CD14-positive monocyte (primary cell): ENCODE results near the gene LILRB3. TPM values are rescaled to one million over a fixed set of nuclear protein-coding genes. Genes with fewer than 3 reads are reported as not detected.
"Not testable (repeated sequence)": the region's sequence is repeated elsewhere in the genome, so short reads cannot be mapped to it uniquely, and the experiment has no call there.

Experiments
- DNase-seq, 3 donors: peaks; one replicate each; pipeline ENCODE4 v3.0.0-alpha.2; 2011 to 2022
- H2AFZ ChIP-seq: 2 replicates; pipeline ENCODE4 v1.6.0; 2012; ENCODE audit warnings: mild to moderate bottlenecking, low read depth, low read length, inconsistent platforms; ENCODE audit not compliant: insufficient read depth, poor library complexity, severe bottlenecking
- H3K27ac ChIP-seq, 2 donors: 1 replicate in 1 of 2; 2 replicates in 1 of 2; pipeline ENCODE4 v1.5.1; 2012 to 2013; ENCODE audit warnings: low read length in 2 of 2, control low read depth in 1 of 2, inconsistent platforms in 1 of 2, low read depth in 1 of 2, mild to moderate bottlenecking in 1 of 2
- H3K27me3 ChIP-seq, 2 donors: one replicate each; pipeline versions ENCODE4 v1.6.0 to v1.6.1; 2011 to 2013; ENCODE audit warnings: low read length in 2 of 2; ENCODE audit not compliant: control insufficient read depth in 2 of 2, insufficient read depth in 2 of 2
- H3K36me3 ChIP-seq, 2 donors: replicated peaks in 1 of 2; 1 replicate in 1 of 2; 2 replicates in 1 of 2; pipeline versions ENCODE4 v1.5.1 to v1.6.1; 2012 to 2013; ENCODE audit warnings: low read length in 2 of 2, control low read depth in 1 of 2, inconsistent platforms in 1 of 2, mild to moderate bottlenecking in 1 of 2; ENCODE audit not compliant: insufficient read depth in 2 of 2, control insufficient read depth in 1 of 2
- H3K4me1 ChIP-seq, 2 donors: 1 replicate in 1 of 2; 2 replicates in 1 of 2; pipeline versions ENCODE4 v1.5.1 to v1.6.1; 2012 to 2013; ENCODE audit warnings: low read length in 2 of 2, control low read depth in 1 of 2, inconsistent platforms in 1 of 2, mild to moderate bottlenecking in 1 of 2, moderate library complexity in 1 of 2; ENCODE audit not compliant: insufficient read depth in 2 of 2, control insufficient read depth in 1 of 2
- H3K4me2 ChIP-seq: replicated peaks from 2 replicates; pipeline ENCODE3; 2012; ENCODE audit warnings: low read length, moderate library complexity, mild to moderate bottlenecking; ENCODE audit not compliant: poor library complexity, severe bottlenecking; ENCODE audit errors: extremely low read depth
- H3K4me3 ChIP-seq, 3 experiments: fragments of 200-600 bp in 1 of 3; sonication (generic) in 1 of 3; replicated peaks in 1 of 3; 1 replicate in 2 of 3; 2 replicates in 1 of 3; pipeline ENCODE4 v1.5.1; 2011 to 2013; ENCODE audit warnings: low read length in 3 of 3, mild to moderate bottlenecking in 3 of 3, control low read depth in 2 of 3, low read depth in 2 of 3, inconsistent platforms in 1 of 3, moderate library complexity in 1 of 3
- H3K79me2 ChIP-seq: 2 replicates; pipeline ENCODE4 v1.6.0; 2012; ENCODE audit warnings: mild to moderate bottlenecking, control low read depth, inconsistent platforms, low read length, moderate library complexity; ENCODE audit not compliant: insufficient read depth
- H3K9ac ChIP-seq: 2 replicates; pipeline ENCODE4 v1.6.0; 2017; ENCODE audit warnings: low read length, mild to moderate bottlenecking; ENCODE audit not compliant: insufficient read depth, poor library complexity, severe bottlenecking
- H3K9me3 ChIP-seq, 2 donors: replicated peaks in 1 of 2; 1 replicate in 1 of 2; 2 replicates in 1 of 2; pipeline versions ENCODE4 v1.5.1 to v1.6.1; 2012 to 2013; ENCODE audit warnings: low read length in 2 of 2, control low read depth in 1 of 2; ENCODE audit not compliant: control insufficient read depth in 1 of 2, insufficient read depth in 1 of 2
- H4K20me1 ChIP-seq: 2 replicates; pipeline ENCODE4 v1.6.0; 2012; ENCODE audit warnings: mild to moderate bottlenecking, low read length, control low read depth, moderate library complexity; ENCODE audit not compliant: insufficient read depth
- H3K27ac Mint-ChIP-seq, 7 donors: one replicate each; pipeline ENCODE4 v1.8.0; 2020; ENCODE audit warnings: mild to moderate bottlenecking in 7 of 7, mixed read lengths in 7 of 7, moderate library complexity in 6 of 7, inconsistent platforms in 2 of 7
- H3K27me3 Mint-ChIP-seq, 3 donors: one replicate each; pipeline ENCODE4 v1.8.0; 2021 to 2022; ENCODE audit warnings: low read depth in 3 of 3, mild to moderate bottlenecking in 3 of 3, mixed read lengths in 3 of 3, moderate library complexity in 3 of 3, inconsistent platforms in 1 of 3
- H3K36me3 Mint-ChIP-seq, 2 donors: one replicate each; pipeline ENCODE4 v1.8.0; 2020; ENCODE audit warnings: mixed read lengths in 2 of 2, inconsistent platforms in 1 of 2, mild to moderate bottlenecking in 1 of 2
- H3K4me1 Mint-ChIP-seq: one replicate; pipeline ENCODE4 v1.8.0; 2020; ENCODE audit warnings: mild to moderate bottlenecking, mixed read lengths
- H3K4me3 Mint-ChIP-seq, 2 donors: one replicate each; pipeline ENCODE4 v1.8.0; 2020; ENCODE audit warnings: mild to moderate bottlenecking in 2 of 2, mixed read lengths in 2 of 2, moderate library complexity in 1 of 2
- H3K9me3 Mint-ChIP-seq, 7 donors: one replicate each; pipeline ENCODE4 v1.8.0; 2020 to 2022; ENCODE audit warnings: mixed read lengths in 7 of 7, mild to moderate bottlenecking in 6 of 7, moderate library complexity in 6 of 7, inconsistent platforms in 2 of 7
- WGBS: methylation state at CpG from one replicate; pipeline ENCODE4 v1.1.5; 2013; ENCODE audit warnings: missing lambda C conversion rate; ENCODE audit not compliant: insufficient coverage; 5-methylcytosine and 5-hydroxymethylcytosine counted together
- intact Hi-C, 2 donors: fragments of 100-400 bp; cut with micrococcal nuclease; formaldehyde crosslinking; loops; one replicate each; pipeline versions ENCODE4 v1.15.0 to v1.15.1; 2023
- polyA plus RNA-seq, 3 donors: library from polyadenylated mRNA; depleted of rRNA in 1 of 3; unstranded in 2 of 3; stranded (reverse) in 1 of 3; fragments of 300-500 nt in 2 of 3; fragments of >200 nt in 1 of 3; fragmentation: Illumina TruSeq in 2 of 3; gene quantifications; 1 replicate in 2 of 3; 2 replicates in 1 of 3; pipeline ENCODE4 v1.2.3, GENCODE V29; 2012 to 2021
- TF ChIP-seq, protein P1 (sequence below): fragments of 200-600 bp; IDR thresholded peaks from one replicate; pipeline ENCODE4 v1.8.0; 2022; ENCODE audit warnings: antibody characterized with exemption, mild to moderate bottlenecking

LILRB3 gene
- polyA plus RNA-seq, 3 donors: 62.9 to 455 (median 104) TPM

DNA sequence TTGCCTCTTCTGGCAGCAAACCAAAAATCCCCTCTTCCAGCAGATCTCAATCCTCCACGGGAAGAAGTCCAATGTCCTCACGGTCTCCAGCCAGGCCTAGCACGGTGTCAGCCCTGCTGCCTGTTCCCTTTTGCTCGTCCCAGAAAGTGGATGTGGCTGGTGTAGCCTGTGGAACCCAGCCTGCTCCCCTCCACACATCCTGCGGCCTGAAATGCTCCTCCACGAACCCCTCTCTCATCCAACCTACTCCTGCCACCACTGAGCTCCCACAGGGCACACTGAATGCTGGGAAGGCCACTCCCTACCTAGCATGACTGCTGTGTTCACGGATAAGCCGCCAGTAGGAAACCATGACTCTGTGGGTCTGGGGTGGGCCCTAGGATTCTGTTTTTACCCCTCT is 36.5 kb downstream of the LILRB3 start:
- WGBS: 89% methylated on average over 3 of the region's 8 CpGs
- H2AFZ ChIP-seq: no peak overlapping the region
- peaks cover 41% of the 10 kb centered on the region for H4K20me1 ChIP-seq
- peaks cover 27% of the 10 kb centered on the region for H3K79me2 ChIP-seq
- H3K4me1 Mint-ChIP-seq: peaks cover 19% of the 10 kb centered on the region
- peaks cover 38 to 52% of the 10 kb centered on the region in 2 donors for H3K36me3 Mint-ChIP-seq
- intact Hi-C loops: no loop called here
- peaks cover 0 to 2% (median 1%) of the 10 kb centered on the region in 3 donors for H3K27me3 Mint-ChIP-seq
- TF ChIP-seq, protein P1, sequence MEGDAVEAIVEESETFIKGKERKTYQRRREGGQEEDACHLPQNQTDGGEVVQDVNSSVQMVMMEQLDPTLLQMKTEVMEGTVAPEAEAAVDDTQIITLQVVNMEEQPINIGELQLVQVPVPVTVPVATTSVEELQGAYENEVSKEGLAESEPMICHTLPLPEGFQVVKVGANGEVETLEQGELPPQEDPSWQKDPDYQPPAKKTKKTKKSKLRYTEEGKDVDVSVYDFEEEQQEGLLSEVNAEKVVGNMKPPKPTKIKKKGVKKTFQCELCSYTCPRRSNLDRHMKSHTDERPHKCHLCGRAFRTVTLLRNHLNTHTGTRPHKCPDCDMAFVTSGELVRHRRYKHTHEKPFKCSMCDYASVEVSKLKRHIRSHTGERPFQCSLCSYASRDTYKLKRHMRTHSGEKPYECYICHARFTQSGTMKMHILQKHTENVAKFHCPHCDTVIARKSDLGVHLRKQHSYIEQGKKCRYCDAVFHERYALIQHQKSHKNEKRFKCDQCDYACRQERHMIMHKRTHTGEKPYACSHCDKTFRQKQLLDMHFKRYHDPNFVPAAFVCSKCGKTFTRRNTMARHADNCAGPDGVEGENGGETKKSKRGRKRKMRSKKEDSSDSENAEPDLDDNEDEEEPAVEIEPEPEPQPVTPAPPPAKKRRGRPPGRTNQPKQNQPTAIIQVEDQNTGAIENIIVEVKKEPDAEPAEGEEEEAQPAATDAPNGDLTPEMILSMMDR: no peak
- no peaks in the 10 kb centered on the region for H3K27me3 ChIP-seq
- DNase-seq: no peak
- H3K9me3 ChIP-seq: no peaks in the 10 kb centered on the region
- peaks cover 33 to 41% of the 10 kb centered on the region in 2 donors for H3K36me3 ChIP-seq
- H3K27ac ChIP-seq: no peak overlapping the region
- no peak overlapping the region for H3K4me3 Mint-ChIP-seq
- no peak overlapping the region for H3K4me3 ChIP-seq
- H3K4me1 ChIP-seq: peaks cover 18 to 26% of the 10 kb centered on the region in 2 donors
- peaks cover 0 to 2% (median 0%) of the 10 kb centered on the region in 7 donors for H3K9me3 Mint-ChIP-seq
- H3K4me2 ChIP-seq: no peak overlapping the region
- H3K27ac Mint-ChIP-seq: peak overlapping the region in 2 of 7 donors; percentile 38 to 63
- H3K9ac ChIP-seq: no peak overlapping the region

DNA sequence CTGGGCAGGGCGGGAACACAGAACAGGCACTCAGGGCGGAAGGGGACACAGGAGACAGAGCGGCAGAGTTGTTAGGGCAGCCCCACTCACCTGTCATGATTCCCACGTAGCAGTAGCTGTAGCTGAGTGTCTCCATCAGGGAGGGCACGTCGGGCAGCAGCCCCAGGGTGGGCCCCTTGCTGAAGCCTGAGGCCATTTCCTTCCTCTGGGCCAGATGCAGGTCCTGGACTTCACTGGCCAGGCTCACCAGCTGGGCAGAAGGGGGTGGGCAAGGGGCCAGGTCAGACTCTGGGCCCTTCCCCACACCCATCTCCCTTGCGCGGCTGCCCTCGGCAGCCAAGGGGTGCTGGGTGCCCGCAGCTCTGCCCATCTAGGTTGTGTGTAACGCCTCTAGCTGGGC is 39.4 kb downstream of the LILRB3 start:
- Mint-ChIP-seq H3K27me3 (peaks cover 0 to 2% (median 1%) of the 10 kb centered on the region in 3 donors), H3K9me3 (peaks cover 0 to 2% (median 0%) of the 10 kb centered on the region in 7 donors), H3K4me3 (no peak overlapping the region), H3K36me3 (peaks cover 59 to 80% of the 10 kb centered on the region in 2 donors), H3K4me1 (peaks cover 16% of the 10 kb centered on the region), H3K27ac (peak overlapping the region in 1 of 7 donors; percentile 72)
- Histone ChIP-seq H3K4me1 (peaks cover 13 to 18% of the 10 kb centered on the region in 2 donors), H3K36me3 (peaks cover 57 to 68% of the 10 kb centered on the region in 2 donors), H4K20me1 (peaks cover 63% of the 10 kb centered on the region), H3K4me3 (no peak overlapping the region), H3K79me2 (peaks cover 19% of the 10 kb centered on the region), H3K4me2 (no peak overlapping the region), H2AFZ (no peak overlapping the region), H3K27ac (no peak overlapping the region), H3K9me3 (no peaks in the 10 kb centered on the region), H3K9ac (no peak overlapping the region), H3K27me3 (no peaks in the 10 kb centered on the region)
- intact Hi-C loops: no loop called here
- TF ChIP-seq, protein P1: no peak
- WGBS: 86% methylated on average over 10 of the region's 11 CpGs
- DNase-seq: no peak

DNA sequence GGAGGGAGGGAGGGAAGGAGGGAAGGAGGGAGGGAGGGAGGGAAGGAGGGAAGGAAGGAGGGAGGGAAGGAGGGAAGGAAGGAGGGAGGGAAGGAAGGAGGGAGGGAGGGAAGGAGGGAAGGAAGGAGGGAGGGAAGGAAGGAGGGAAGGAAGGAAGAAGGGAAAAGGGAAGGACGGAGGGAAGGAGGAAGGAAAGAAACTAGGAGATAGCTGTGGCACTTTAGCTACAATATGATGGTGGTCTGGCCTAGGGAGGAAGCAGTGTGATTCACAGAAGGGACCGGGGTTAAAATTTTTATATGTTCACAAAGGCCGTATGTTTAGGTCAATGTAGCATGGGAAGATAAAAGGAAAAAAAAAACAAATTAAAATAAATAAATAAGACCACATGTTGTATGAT is 40.9 kb downstream of the LILRB3 start:
- intact Hi-C loops, H3K79me2 ChIP-seq, H3K27me3 Mint-ChIP-seq, H3K9ac ChIP-seq, DNase-seq, H2AFZ ChIP-seq, H3K4me3 Mint-ChIP-seq, H3K27me3 ChIP-seq, H3K4me1 Mint-ChIP-seq, H3K27ac Mint-ChIP-seq, H3K27ac ChIP-seq, H3K9me3 Mint-ChIP-seq, H3K9me3 ChIP-seq, H3K4me1 ChIP-seq, H3K4me3 ChIP-seq, H3K4me2 ChIP-seq: not testable (repeated sequence)
- Histone ChIP-seq H3K36me3 (peaks cover 55 to 70% of the 10 kb centered on the region in 2 donors), H4K20me1 (peaks cover 54% of the 10 kb centered on the region)
- H3K36me3 Mint-ChIP-seq: peaks cover 59 to 83% of the 10 kb centered on the region in 2 donors
- whole genome bisulfite sequencing: 55% methylated on average over 1 of the region's 3 CpGs
